ENCODE measurements around the gene NR2E1.

GRCh38 chr6:108195209-108195608 is 29.4 kb downstream of the NR2E1 start:
- no peak for TF ChIP-seq ZNF140 (tag by site-specific recombination; IDR thresholded peaks at IDR 0.05)
- no peak for TF ChIP-seq CTCF (tag by site-specific recombination; IDR thresholded peaks at IDR 0.05)
- no peak for TF ChIP-seq ZBTB8A (tag by site-specific recombination; IDR thresholded peaks at IDR 0.05)

Data from HEK293 (cell line).